Measurements from ENCODE around the gene CEP112.
A peak's percentile ranks its signal among the peaks of the same experiment; 100 is the strongest.

Gene CEP112

DNA sequence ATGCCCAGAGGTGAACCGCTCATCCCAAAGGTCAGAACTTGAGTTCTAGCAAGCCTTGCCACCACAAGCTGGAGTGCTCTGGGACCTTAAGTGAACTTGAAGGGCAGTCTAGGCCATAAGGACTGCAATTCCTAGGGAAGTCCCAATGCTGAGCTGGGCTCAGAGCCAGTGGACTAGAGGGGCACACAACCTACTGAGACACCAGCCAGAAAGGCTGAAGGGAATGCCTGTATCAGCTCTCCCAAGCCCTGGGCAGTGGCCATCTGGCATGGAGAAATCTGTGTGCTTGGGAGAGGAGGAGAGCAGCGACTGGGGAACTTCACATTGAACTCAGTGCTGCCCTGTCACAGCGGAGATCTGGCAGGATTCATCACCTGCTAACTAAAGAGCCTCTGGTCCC, 201.3 kb downstream of the CEP112 start:
- no peak for TF ChIP-seq GATA1 (IDR thresholded peaks at IDR 0.05; ENCODE audit: low read depth, low read length)
- TF ChIP-seq POLR2A (IDR thresholded peaks at IDR 0.05; ENCODE audit: low read length): no peak

GRCh38 chr17:65988451-65988850, 203.5 kb downstream of the CEP112 start:
- no peak for TF ChIP-seq GATA1 (IDR thresholded peaks at IDR 0.05; ENCODE audit: low read depth, low read length)
- no peak for TF ChIP-seq POLR2A (IDR thresholded peaks at IDR 0.05; ENCODE audit: low read length)
- DNase-seq: no peak

More for the DNA sequence above, 201.3 kb downstream of the CEP112 start:
- DNase-seq: no peak

GRCh38 chr17:65987988-65988387, 203.9 kb downstream of the CEP112 start:
- DNase-seq: peak in 1 of 2 experiments; percentile 8
- no peak for TF ChIP-seq POLR2A (IDR thresholded peaks at IDR 0.05; ENCODE audit: low read length)
- TF ChIP-seq GATA1 (IDR thresholded peaks at IDR 0.05; ENCODE audit: low read depth, low read length): no peak

DNA sequence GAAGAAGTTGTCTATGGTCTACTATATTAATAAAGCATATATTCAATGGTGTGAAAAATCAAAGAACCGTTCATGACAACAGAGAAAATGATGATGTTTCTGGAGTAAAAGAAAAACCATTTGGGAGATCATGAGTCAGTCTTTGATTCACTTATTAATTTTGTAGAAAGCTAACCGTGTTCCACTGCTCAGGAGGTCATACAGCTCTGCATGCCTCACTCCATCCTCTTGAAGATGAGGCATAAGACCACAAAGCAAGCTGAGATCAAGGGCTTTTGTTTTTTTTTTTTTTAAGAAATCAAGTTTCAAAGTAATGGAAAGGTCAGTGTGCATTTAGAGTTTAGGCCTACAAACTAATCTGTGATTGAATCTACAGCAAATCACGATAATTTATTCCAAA, 206.4 kb downstream of the CEP112 start:
- TF ChIP-seq GATA1 (IDR thresholded peaks at IDR 0.05; ENCODE audit: low read depth, low read length): no peak
- no peak for TF ChIP-seq POLR2A (IDR thresholded peaks at IDR 0.05; ENCODE audit: low read length)
- DNase-seq: no peak

- DNase-seq: no peak
- no peak for TF ChIP-seq GATA1 (IDR thresholded peaks at IDR 0.05; ENCODE audit: low read depth, low read length)
- TF ChIP-seq POLR2A (IDR thresholded peaks at IDR 0.05; ENCODE audit: low read length): no peak
Measured at GRCh38 chr17:65984299-65984698, 207.6 kb downstream of the CEP112 start.

DNA sequence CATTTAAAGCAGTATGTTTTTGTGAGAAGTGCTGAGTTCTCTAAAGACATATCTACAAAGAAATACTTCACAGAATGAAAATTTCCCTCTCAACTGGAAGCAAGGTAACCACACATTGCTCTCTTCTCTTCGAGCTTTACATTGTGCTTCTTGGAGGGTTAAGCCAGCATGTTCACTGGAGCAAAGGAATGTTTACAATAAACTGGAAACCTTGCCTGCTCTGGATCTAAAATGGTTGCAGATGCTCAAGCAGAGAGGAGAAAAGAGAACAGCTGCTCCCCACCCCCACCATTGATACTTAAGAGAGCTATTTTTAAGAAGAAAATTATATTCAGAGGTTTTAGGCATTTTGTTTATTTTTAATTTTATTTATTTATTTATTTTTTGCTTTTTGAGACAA, 213.1 kb downstream of the CEP112 start:
- TF ChIP-seq GATA1 (IDR thresholded peaks at IDR 0.05; ENCODE audit: low read depth, low read length): no peak
- DNase-seq: no peak

GRCh38 chr17:65977041-65977440, 214.9 kb downstream of the CEP112 start:
- no peak for DNase-seq
- TF ChIP-seq POLR2A (IDR thresholded peaks at IDR 0.05; ENCODE audit: low read length): no peak

GRCh38 chr17:65975878-65976277, 216.1 kb downstream of the CEP112 start:
- TF ChIP-seq POLR2A (IDR thresholded peaks at IDR 0.05; ENCODE audit: low read length) (no peak), GATA1 (IDR thresholded peaks at IDR 0.05; ENCODE audit: low read depth, low read length) (no peak)
- no peak for DNase-seq

GRCh38 chr17:65973237-65973636, 218.7 kb downstream of the CEP112 start:
- no peak for DNase-seq
- TF ChIP-seq GATA1 (IDR thresholded peaks at IDR 0.05; ENCODE audit: low read depth, low read length) (no peak), POLR2A (IDR thresholded peaks at IDR 0.05; ENCODE audit: low read length) (no peak)

GRCh38 chr17:65967372-65967771, 224.6 kb downstream of the CEP112 start:
- no peak for DNase-seq
- TF ChIP-seq GATA1 (IDR thresholded peaks at IDR 0.05; ENCODE audit: low read depth, low read length) (no peak), POLR2A (IDR thresholded peaks at IDR 0.05; ENCODE audit: low read length) (no peak)

GRCh38 chr17:65966072-65966695, 225.7 kb downstream of the CEP112 start:
- no peak for TF ChIP-seq POLR2A (IDR thresholded peaks at IDR 0.05; ENCODE audit: low read length)
- no peak for TF ChIP-seq GATA1 (IDR thresholded peaks at IDR 0.05; ENCODE audit: low read depth, low read length)
- DNase-seq: no peak

DNA sequence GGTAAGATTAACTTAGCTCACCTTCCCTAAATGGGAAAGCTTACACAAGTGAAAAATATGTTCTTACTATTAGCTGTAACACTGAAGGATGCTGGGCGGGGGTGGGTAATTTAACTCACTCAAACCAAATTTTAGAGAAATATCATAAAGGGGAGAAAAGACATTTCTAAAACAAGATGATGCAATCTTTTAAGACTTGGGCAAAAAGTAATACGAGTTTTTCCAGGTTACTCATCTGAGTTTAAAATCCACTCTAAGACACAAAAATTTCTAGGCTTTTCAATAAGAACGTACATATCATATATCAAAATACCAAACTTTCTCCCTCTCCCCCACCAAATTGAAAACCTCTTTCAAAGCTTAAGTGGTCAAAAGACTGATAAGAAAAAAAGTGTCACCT, 228.8 kb downstream of the CEP112 start:
- TF ChIP-seq POLR2A (IDR thresholded peaks at IDR 0.05; ENCODE audit: low read length) (no peak), GATA1 (IDR thresholded peaks at IDR 0.05; ENCODE audit: low read depth, low read length) (no peak)
- no peak for DNase-seq

- DNase-seq: no peak
- TF ChIP-seq GATA1 (IDR thresholded peaks at IDR 0.05; ENCODE audit: low read depth, low read length) (no peak), POLR2A (IDR thresholded peaks at IDR 0.05; ENCODE audit: low read length) (no peak)
Measured at GRCh38 chr17:65959630-65960029, 232.3 kb downstream of the CEP112 start.

DNA sequence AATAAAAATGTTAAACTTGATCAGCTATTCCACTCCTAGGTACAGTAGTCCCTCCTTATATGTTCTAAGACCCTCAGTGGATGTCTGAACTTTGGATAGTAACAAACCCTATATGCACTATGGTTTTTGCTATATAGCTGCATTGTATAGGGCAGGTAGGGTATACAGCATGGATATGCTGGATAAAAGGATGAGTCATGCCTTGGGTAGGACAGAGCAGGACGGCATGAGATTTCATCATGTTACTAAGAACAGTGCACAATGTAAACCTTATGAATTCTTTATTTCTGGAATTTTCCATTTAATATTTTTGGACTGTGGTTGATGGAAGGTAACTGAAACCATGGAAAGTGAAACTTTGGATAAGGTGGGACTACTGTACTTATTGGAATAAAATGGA, 235.1 kb downstream of the CEP112 start:
- DNase-seq: no peak
- TF ChIP-seq POLR2A (IDR thresholded peaks at IDR 0.05; ENCODE audit: low read length): no peak
- no peak for TF ChIP-seq GATA1 (IDR thresholded peaks at IDR 0.05; ENCODE audit: low read depth, low read length)

GRCh38 chr17:65954148-65954449, 237.8 kb downstream of the CEP112 start:
- no peak for DNase-seq
- TF ChIP-seq POLR2A (IDR thresholded peaks at IDR 0.05; ENCODE audit: low read length): no peak
- no peak for TF ChIP-seq GATA1 (IDR thresholded peaks at IDR 0.05; ENCODE audit: low read depth, low read length)

Measured in erythroblast (primary cell).